SHP77 (cell line): ENCODE data around the gene PCDHA10.
"Not testable (repeated sequence)": the region's sequence is repeated elsewhere in the genome, so short reads cannot be mapped to it uniquely, and the experiment has no call there.

Source experiments
- DNase-seq, 2 experiments: peaks; one replicate each; lab custom pipeline; 2025; lab: John Stamatoyannopoulos, UW

Gene PCDHA10

DNA sequence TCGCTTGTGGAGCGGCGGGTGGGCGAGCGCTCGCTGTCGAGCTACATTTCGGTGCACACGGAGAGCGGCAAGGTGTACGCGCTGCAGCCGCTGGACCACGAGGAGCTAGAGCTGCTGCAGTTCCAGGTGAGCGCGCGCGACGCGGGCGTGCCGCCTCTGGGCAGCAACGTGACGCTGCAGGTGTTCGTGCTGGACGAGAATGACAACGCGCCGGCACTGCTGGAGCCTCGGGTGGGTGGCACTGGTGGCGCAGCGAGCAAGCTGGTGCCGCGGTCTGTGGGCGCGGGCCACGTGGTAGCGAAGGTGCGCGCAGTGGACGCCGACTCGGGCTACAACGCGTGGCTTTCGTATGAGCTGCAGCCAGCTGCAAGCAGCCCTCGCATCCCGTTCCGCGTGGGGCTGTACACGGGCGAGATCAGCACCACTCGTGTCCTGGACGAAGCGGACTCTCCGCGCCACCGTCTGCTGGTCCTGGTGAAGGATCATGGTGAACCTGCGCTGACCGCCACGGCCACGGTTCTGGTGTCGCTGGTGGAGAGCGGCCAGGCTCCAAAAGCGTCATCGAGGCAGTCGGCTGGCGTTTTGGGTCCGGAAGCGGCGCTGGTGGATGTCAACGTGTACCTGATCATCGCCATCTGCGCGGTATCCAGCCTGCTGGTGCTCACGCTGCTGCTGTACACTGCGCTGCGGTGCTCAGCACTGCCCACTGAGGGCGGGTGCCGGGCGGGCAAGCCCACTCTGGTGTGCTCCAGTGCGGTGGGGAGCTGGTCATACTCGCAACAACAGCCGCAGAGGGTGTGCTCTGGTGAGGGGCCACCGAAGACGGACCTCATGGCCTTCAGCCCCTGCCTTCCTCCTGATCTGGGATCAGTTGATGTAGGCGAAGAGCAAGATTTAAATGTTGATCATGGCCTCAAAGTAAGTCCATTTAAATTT is 12.6 kb upstream of the PCDHA10 start:
- DNase-seq, result no peak

DNA sequence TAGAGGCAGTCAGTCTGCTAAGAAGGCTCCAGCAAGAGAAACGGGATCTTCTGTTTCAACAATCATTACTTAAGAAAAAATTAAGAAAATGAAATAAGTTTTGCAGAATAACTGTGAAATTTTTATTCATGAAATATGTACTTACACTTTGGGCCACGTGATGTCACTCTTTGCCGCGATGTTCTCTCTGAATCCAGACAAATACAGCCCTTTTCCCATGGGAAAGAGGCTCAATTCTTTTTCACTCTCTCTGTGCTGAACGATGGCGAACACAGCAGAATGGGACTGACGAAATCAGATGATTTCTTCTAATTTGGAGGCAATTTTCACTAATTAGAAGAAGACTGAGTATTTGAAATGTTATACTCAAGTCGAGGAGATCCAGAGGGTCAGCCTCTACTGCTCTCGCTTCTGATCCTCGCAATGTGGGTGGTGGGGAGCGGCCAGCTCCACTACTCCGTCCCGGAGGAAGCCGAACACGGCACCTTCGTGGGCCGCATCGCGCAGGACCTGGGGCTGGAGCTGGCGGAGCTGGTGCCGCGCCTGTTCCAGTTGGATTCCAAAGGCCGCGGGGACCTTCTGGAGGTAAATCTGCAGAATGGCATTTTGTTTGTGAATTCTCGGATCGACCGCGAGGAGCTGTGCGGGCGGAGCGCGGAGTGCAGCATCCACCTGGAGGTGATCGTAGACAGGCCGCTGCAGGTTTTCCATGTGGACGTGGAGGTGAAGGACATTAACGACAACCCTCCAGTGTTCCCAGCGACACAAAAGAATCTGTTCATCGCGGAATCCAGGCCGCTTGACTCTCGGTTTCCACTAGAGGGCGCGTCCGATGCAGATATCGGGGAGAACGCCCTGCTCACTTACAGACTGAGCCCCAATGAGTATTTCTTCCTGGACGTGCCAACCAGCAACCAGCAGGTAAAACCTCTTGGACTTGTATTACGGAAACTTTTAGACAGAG is 7.3 kb upstream of the PCDHA10 start, which contains the start of gene PCDHA9:
PCDHA9 (plus strand) TSS at position 244 of the 964 bp plus-strand sequence; CDS start at position 358, 114 bp downstream.
- DNase-seq, result not testable (repeated sequence)

DNA sequence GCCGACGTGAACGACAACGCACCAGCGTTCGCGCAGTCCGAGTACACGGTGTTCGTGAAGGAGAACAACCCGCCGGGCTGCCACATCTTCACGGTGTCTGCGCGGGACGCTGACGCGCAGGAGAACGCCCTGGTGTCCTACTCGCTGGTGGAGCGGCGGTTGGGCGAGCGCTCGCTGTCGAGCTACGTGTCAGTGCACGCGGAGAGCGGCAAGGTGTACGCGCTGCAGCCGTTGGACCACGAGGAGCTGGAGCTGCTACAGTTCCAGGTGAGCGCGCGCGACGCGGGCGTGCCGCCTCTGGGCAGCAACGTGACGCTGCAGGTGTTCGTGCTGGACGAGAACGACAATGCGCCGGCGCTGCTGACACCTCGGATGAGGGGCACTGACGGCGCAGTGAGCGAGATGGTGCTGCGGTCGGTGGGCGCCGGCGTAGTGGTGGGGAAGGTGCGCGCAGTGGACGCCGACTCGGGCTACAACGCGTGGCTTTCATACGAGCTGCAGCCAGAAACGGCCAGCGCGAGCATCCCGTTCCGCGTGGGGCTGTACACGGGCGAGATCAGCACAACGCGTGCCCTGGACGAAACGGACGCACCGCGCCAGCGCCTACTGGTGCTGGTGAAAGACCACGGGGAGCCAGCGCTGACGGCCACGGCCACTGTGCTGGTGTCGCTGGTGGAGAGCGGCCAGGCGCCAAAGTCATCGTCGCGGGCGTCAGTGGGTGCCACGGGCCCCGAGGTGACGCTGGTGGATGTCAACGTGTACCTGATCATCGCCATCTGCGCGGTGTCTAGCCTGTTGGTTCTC is 5.7 kb upstream of the PCDHA10 start:
- DNase-seq, result not testable (repeated sequence)

DNA sequence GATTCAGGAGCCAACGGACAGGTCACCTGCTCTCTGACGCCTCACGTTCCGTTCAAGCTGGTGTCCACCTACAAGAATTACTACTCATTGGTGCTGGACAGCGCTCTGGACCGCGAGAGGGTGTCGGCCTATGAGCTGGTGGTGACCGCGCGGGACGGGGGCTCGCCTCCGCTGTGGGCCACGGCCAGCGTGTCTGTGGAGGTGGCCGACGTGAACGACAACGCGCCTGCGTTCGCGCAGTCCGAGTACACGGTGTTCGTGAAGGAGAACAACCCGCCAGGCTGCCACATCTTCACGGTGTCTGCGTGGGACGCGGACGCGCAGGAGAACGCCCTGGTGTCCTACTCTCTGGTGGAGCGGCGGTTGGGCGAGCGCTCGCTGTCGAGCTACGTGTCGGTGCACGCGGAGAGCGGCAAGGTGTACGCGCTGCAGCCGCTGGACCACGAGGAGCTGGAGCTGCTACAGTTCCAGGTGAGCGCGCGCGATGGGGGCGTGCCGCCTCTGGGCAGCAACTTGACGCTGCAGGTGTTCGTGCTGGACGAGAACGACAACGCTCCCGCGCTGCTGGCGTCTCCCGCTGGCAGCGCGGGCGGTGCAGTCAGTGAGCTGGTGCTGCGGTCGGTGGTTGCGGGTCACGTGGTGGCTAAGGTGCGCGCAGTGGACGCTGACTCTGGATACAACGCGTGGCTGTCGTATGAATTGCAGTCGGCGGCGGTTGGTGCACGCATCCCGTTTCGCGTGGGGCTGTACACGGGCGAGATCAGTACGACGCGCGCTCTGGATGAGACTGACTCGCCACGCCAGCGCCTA is 1.7 kb downstream of the PCDHA10 start:
- DNase-seq, result no peak

DNA sequence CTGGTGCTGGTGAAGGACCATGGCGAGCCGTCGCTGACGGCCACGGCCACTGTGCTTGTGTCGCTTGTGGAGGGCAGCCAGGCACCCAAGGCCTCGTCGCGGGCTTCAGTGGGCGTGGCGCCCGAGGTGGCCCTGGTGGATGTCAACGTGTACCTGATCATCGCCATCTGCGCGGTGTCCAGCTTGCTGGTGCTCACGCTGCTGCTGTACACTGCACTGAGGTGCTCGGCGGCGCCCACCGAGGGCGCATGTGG is 2.2 kb downstream of the PCDHA10 start:
- no peak for DNase-seq

DNA sequence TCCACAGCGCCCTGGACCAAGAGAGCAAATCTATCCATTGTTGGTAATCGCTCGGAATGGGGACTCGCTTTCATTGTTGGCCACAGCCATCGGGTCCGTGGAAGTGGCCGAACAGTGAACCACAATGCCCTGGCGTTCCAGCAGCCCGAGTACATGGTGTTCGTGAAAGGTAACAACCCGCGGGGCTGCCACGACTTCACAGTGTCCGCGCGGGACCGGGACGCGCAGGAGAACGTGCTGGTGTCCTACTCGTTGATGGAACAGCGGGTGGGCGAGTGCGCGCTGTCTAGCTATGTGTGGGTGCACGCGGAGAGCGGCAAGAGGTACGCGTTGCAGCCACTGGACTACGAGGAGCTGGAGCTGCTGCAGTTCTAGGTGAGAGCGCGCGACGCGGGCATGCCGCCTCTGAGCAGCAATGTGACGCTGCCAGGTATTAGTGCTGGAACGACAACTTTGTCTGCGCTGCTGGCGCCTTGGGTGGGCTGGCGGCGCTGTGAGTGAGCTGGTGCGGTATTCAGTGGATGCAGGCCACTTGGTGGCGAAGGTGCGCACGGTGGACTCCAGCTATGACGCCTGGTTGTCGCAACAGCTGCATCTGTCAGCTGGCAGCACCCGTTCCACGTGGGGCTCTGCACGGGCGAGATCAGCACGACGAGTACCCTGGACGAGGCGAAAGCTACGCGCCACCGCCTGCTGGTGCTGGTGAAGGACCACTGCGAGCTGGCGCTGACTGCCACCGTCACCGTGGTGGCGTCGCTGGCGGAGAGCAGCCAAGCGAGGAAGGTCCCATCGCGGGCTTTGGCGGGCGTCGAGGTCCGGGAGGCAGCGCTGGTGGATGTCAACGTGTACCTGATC is 7.0 kb downstream of the PCDHA10 start:
- no peak for DNase-seq

DNA sequence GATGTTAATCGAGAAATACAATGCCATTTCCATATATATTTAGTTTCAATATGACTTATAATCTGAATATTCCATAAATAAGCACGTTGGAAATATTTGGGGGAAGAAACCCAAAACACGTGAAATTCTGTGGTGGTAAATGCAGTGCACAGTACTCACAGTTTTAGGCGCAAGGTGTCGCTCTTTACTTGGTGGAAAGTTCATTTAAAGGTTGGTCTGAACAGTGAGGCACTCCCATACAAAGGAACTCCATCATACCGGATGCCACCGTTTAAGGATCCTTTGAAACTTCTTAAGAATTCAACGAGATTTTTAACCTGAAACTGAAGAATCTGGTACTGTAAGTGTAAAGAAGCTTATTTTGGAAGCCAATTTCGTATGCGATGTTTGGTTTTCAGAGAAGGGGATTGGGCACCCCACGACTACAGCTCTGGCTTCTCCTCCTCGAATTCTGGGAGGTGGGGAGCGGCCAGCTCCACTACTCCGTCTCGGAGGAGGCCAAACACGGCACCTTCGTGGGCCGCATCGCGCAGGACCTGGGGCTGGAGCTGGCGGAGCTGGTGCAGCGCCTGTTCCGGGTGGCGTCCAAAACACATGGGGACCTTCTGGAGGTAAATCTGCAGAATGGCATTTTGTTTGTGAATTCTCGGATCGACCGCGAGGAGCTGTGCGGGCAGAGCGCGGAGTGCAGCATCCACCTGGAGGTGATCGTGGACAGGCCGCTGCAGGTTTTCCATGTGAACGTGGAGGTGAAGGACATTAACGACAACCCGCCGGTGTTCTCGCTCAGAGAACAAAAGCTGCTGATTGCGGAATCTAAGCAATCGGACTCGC is 13.2 kb downstream of the PCDHA10 start, which contains the start of gene PCDHA11:
PCDHA11 (plus strand) TSS at position 237 of the 834 bp plus-strand sequence; CDS start at position 384, 147 bp downstream.
- DNase-seq, result no peak

DNA sequence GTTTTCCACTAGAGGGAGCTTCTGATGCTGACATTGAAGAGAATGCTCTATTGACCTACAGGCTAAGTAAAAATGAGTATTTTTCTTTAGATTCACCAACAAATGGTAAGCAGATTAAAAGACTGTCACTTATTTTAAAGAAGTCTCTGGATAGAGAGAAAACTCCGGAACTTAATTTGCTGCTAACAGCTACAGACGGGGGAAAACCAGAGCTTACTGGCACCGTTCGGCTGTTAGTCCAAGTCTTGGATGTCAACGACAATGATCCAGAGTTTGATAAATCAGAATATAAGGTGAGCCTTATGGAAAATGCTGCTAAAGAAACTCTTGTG is 13.8 kb downstream of the PCDHA10 start:
- no peak for DNase-seq

DNA sequence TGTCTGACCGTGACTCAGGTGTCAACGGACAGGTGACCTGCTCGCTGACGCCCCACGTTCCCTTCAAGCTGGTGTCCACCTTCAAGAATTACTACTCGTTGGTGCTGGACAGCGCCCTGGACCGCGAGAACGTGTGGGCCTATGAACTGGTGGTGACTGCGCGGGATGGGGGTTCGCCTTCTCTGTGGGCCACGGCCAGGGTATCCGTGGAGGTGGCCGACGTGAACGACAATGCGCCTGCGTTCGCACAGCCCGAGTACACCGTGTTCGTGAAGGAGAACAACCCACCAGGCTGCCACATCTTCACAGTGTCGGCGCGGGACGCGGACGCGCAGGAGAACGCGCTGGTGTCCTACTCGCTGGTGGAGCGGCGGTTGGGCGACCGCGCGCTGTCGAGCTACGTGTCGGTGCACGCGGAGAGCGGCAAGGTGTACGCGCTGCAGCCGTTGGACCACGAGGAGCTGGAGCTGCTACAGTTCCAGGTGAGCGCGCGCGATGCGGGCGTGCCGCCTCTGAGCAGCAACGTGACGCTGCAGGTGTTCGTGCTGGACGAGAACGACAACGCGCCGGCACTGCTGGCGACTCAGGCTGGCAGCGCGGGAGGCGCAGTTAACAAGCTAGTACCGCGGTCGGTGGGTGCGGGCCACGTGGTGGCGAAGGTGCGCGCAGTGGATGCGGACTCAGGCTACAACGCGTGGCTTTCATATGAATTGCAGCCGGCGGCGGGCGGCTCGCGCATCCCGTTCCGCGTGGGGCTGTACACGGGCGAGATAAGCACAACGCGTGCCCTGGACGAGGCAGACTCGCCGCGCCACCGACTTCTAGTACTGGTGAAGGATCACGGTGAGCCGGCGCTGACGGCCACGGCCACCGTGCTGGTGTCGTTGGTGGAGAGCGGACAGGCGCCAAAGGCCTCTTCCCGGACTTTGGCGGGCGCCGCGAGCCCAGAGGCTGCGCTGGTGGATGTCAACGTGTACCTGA is 14.8 kb downstream of the PCDHA10 start:
- no peak for DNase-seq

DNA sequence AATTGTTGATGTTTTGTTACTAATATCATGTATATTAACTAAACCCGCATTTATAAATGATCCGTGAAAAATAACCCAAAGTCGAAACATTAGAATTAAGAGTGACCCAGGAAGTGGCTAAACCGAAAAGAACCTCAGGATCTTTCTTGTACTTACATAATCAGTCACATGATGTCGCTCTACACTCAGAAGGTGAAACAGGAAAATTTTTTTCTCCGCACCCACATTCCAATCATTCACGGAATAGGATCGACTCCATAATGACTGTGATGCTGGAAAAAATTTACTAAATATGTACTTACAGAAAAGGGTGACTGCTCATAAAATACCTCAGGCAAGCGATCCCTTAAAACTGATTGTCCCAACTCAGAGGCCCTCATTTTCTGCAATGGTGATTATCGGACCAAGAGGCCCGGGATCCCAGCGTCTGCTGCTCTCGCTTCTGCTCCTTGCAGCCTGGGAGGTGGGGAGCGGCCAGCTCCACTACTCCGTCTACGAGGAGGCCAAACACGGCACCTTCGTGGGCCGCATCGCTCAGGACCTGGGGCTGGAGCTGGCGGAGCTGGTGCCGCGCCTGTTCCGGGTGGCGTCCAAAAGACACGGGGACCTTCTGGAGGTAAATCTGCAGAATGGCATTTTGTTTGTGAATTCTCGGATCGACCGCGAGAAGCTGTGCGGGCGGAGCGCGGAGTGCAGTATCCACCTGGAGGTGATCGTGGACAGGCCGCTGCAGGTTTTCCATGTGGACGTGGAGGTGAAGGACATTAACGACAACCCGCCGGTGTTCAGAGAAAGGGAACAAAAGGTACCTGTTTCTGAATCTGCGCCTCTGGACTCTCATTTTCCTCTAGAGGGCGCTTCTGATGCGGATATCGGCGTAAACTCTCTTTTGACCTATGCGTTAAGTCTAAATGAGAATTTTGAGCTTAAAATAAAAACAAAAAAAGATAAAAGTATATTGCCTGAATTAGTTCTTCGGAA is 19.7 kb downstream of the PCDHA10 start, which contains the start of gene PCDHA12:
PCDHA12 (plus strand) TSS at position 224 of the 981 bp plus-strand sequence; CDS start at position 389, 165 bp downstream.
- DNase-seq, result no peak

DNA sequence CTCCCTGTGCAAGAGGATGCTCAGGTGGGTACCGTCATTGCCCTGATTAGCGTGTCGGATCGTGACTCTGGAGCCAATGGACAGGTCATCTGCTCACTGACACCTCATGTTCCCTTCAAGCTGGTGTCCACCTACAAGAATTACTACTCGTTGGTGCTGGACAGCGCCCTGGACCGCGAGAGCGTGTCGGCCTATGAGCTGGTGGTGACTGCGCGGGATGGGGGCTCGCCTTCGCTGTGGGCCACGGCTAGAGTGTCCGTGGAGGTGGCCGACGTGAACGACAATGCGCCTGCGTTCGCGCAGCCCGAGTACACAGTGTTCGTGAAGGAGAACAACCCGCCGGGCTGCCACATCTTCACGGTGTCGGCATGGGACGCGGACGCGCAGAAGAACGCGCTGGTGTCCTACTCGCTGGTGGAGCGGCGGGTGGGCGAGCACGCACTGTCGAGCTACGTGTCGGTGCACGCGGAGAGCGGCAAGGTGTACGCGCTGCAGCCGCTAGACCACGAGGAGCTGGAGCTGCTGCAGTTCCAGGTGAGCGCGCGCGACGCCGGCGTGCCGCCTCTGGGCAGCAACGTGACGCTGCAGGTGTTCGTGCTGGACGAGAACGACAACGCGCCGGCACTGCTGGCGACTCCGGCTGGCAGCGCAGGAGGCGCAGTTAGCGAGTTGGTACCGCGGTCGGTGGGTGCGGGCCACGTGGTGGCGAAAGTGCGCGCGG is 21.0 kb downstream of the PCDHA10 start:
- DNase-seq, result not testable (repeated sequence)

DNA sequence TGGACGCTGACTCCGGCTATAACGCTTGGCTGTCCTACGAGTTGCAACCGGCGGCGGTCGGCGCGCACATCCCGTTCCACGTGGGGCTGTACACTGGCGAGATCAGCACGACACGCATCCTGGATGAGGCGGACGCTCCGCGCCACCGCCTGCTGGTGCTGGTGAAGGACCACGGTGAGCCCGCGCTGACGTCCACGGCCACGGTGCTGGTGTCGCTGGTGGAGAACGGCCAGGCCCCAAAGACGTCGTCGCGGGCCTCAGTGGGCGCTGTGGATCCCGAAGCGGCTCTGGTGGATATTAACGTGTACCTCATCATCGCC is 21.5 kb downstream of the PCDHA10 start:
- no peak for DNase-seq

DNA sequence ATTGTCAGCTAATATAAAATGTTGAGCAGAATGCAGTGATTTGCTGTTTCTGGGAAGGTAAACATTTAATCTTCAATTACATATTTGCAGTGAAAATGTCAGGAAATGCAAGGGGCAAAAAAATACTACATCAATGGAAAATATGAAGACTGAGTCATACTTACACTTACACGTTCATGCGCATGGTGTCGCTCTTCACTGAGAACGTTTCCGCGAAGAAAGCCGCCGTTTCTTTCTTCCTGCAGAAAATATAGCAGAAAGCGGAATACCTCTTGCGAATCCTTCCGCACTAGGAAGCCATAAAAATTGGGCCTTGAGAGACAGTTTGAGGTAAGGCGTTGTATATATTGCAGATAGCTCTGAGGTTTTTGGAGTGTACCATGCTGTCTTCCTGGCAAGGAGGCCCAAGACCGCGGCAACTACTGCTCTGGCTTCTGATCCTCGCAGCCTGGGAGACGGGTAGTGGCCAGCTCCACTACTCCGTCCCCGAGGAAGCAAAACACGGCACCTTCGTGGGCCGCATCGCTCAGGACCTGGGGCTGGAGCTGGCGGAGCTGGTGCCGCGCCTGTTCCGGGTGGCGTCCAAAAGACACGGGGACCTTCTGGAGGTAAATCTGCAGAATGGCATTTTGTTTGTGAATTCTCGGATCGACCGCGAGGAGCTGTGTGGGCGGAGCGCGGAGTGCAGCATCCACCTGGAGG is 26.3 kb downstream of the PCDHA10 start, which contains the start of gene PCDHA13:
PCDHA13 (plus strand) TSS at position 236 of the 702 bp plus-strand sequence; CDS start at position 381, 145 bp downstream.
- no peak for DNase-seq

DNA sequence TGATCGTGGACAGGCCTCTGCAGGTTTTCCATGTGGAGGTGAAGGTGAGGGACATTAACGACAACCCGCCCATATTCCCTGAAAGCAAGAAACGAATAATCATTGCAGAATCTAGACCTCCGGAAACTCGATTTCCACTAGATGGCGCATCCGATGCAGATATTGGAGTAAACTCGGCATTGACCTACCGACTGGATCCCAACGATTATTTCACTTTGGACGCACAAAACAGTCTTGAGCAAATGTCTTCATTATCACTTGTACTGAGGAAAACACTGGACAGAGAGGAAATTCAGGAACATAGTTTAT is 26.8 kb downstream of the PCDHA10 start:
- no peak for DNase-seq

DNA sequence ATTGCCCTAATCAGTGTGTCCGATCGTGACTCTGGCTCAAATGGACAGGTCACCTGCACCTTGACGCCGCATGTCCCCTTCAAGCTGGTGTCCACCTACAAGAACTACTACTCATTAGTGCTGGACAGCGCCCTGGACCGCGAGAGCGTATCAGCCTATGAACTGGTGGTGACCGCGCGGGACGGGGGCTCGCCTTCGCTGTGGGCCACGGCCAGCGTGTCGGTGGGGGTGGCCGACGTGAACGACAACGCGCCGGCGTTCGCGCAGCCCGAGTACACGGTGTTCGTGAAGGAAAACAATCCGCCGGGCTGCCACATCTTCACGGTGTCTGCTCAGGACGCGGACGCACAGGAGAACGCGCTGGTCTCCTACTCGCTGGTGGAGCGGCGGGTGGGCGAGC is 27.7 kb downstream of the PCDHA10 start:
- DNase-seq, result no peak
